Skeletal muscle satellite cell (primary cell): ENCODE results near the gene EFCAB9.
"Not testable (repeated sequence)": the region's sequence is repeated elsewhere in the genome, so short reads cannot be mapped to it uniquely, and the experiment has no call there.

ENCODE experiments used
- H3K27me3 ChIP-seq: 2 replicates; pipeline ENCODE4 v1.7.0; 2013; ENCODE audit warnings: low read length; ENCODE audit not compliant: control insufficient read depth, insufficient read depth
- H3K36me3 ChIP-seq: 2 replicates; pipeline ENCODE4 v1.7.0; 2013; ENCODE audit warnings: mild to moderate bottlenecking, control low read depth, low read length; ENCODE audit not compliant: insufficient read depth
- H3K4me1 ChIP-seq: 2 replicates; pipeline ENCODE4 v1.7.0; 2013; ENCODE audit warnings: low read length; ENCODE audit not compliant: control insufficient read depth, insufficient read depth
- H3K4me2 ChIP-seq: 2 replicates; pipeline ENCODE4 v1.7.0; 2013; ENCODE audit warnings: mild to moderate bottlenecking, low read length
- H3K4me3 ChIP-seq: 2 replicates; pipeline ENCODE4 v1.7.0; 2013; ENCODE audit warnings: low read length
- H3K9ac ChIP-seq: 2 replicates; pipeline ENCODE4 v1.7.0; 2013; ENCODE audit warnings: mild to moderate bottlenecking, low read depth, low read length, moderate library complexity
- H3K9me3 ChIP-seq: replicated peaks from 2 replicates; pipeline ENCODE4 v1.7.0; 2013; ENCODE audit warnings: mild to moderate bottlenecking, control low read depth, low read length

EFCAB9 gene

GRCh38 chr5:172194985-172195774 is 1.2 kb downstream of the EFCAB9 start:
- H3K4me1 ChIP-seq = no peaks in the 10 kb centered on the region
- H3K4me2 ChIP-seq = no peak overlapping the region
- H3K9me3 ChIP-seq = no peaks in the 10 kb centered on the region
- no peak overlapping the region for H3K9ac ChIP-seq
- no peaks in the 10 kb centered on the region for H3K36me3 ChIP-seq
- H3K27me3 ChIP-seq = no peaks in the 10 kb centered on the region
- H3K4me3 ChIP-seq = no peak overlapping the region

GRCh38 chr5:172197775-172198174 is 3.8 kb downstream of the EFCAB9 start:
- not testable (repeated sequence) for H3K4me3 ChIP-seq, H3K9ac ChIP-seq, H3K27me3 ChIP-seq, H3K9me3 ChIP-seq, H3K4me2 ChIP-seq, H3K36me3 ChIP-seq, H3K4me1 ChIP-seq

GRCh38 chr5:172199446-172199845 is 5.5 kb downstream of the EFCAB9 start:
- H3K4me3 ChIP-seq = no peak overlapping the region
- H3K4me2 ChIP-seq = no peak overlapping the region
- no peaks in the 10 kb centered on the region for H3K27me3 ChIP-seq
- no peaks in the 10 kb centered on the region for H3K9me3 ChIP-seq
- H3K4me1 ChIP-seq = no peaks in the 10 kb centered on the region
- no peaks in the 10 kb centered on the region for H3K36me3 ChIP-seq
- H3K9ac ChIP-seq = no peak overlapping the region

GRCh38 chr5:172200476-172200875 is 6.5 kb downstream of the EFCAB9 start:
- H3K9me3 ChIP-seq = no peaks in the 10 kb centered on the region
- H3K4me3 ChIP-seq = no peak overlapping the region
- H3K4me1 ChIP-seq = no peaks in the 10 kb centered on the region
- no peak overlapping the region for H3K4me2 ChIP-seq
- H3K9ac ChIP-seq = no peak overlapping the region
- no peaks in the 10 kb centered on the region for H3K36me3 ChIP-seq
- no peaks in the 10 kb centered on the region for H3K27me3 ChIP-seq

- H3K9me3 ChIP-seq, H3K27me3 ChIP-seq, H3K4me2 ChIP-seq, H3K4me3 ChIP-seq, H3K9ac ChIP-seq, H3K4me1 ChIP-seq: not testable (repeated sequence)
- H3K36me3 ChIP-seq = peaks cover 14% of the 10 kb centered on the region
These were observed 12.0 kb downstream of the EFCAB9 start for GRCh38 chr5:172205984-172206383.

- H3K36me3 ChIP-seq = peaks cover 27% of the 10 kb centered on the region
- no peak overlapping the region for H3K9ac ChIP-seq
- H3K27me3 ChIP-seq = no peaks in the 10 kb centered on the region
- H3K4me3 ChIP-seq = no peak overlapping the region
- H3K4me2 ChIP-seq = no peak overlapping the region
- no peaks in the 10 kb centered on the region for H3K4me1 ChIP-seq
- no peaks in the 10 kb centered on the region for H3K9me3 ChIP-seq
These were observed 13.5 kb downstream of the EFCAB9 start for GRCh38 chr5:172207511-172207910.

- Histone ChIP-seq H3K9me3 (no peaks in the 10 kb centered on the region), H3K4me1 (no peaks in the 10 kb centered on the region), H3K27me3 (no peaks in the 10 kb centered on the region), H3K36me3 (peaks cover 27% of the 10 kb centered on the region), H3K9ac (no peak overlapping the region), H3K4me3 (no peak overlapping the region), H3K4me2 (no peak overlapping the region)
These were observed 15.7 kb downstream of the EFCAB9 start for GRCh38 chr5:172209714-172210113.

- no peak overlapping the region for H3K9ac ChIP-seq
- no peak overlapping the region for H3K4me2 ChIP-seq
- peaks cover 29% of the 10 kb centered on the region for H3K36me3 ChIP-seq
- no peaks in the 10 kb centered on the region for H3K4me1 ChIP-seq
- H3K4me3 ChIP-seq = no peak overlapping the region
- H3K27me3 ChIP-seq = no peaks in the 10 kb centered on the region
- H3K9me3 ChIP-seq = no peaks in the 10 kb centered on the region
These were observed 17.7 kb downstream of the EFCAB9 start for GRCh38 chr5:172211676-172212075.

GRCh38 chr5:172213126-172213525 is 19.2 kb downstream of the EFCAB9 start:
- Histone ChIP-seq H3K4me2 (no peak overlapping the region), H3K9ac (no peak overlapping the region), H3K4me3 (no peak overlapping the region), H3K4me1 (no peaks in the 10 kb centered on the region), H3K36me3 (peaks cover 38% of the 10 kb centered on the region), H3K9me3 (no peaks in the 10 kb centered on the region), H3K27me3 (no peaks in the 10 kb centered on the region)

- Histone ChIP-seq H3K9ac (no peak overlapping the region), H3K27me3 (no peaks in the 10 kb centered on the region), H3K4me1 (no peaks in the 10 kb centered on the region), H3K4me3 (no peak overlapping the region), H3K9me3 (no peaks in the 10 kb centered on the region), H3K4me2 (no peak overlapping the region), H3K36me3 (peaks cover 30% of the 10 kb centered on the region)
These were observed 22.4 kb downstream of the EFCAB9 start for GRCh38 chr5:172216345-172216744.

GRCh38 chr5:172219296-172219695 is 25.3 kb downstream of the EFCAB9 start:
- H3K36me3 ChIP-seq = peaks cover 23% of the 10 kb centered on the region
- no peak overlapping the region for H3K9ac ChIP-seq
- no peak overlapping the region for H3K4me2 ChIP-seq
- no peaks in the 10 kb centered on the region for H3K9me3 ChIP-seq
- H3K4me3 ChIP-seq = no peak overlapping the region
- no peaks in the 10 kb centered on the region for H3K4me1 ChIP-seq
- H3K27me3 ChIP-seq = no peaks in the 10 kb centered on the region
